ENCODE results near the gene MAP10.
"Not testable (repeated sequence)": the region's sequence is repeated elsewhere in the genome, so short reads cannot be mapped to it uniquely, and the experiment has no call there.

MAP10 gene, protein sequence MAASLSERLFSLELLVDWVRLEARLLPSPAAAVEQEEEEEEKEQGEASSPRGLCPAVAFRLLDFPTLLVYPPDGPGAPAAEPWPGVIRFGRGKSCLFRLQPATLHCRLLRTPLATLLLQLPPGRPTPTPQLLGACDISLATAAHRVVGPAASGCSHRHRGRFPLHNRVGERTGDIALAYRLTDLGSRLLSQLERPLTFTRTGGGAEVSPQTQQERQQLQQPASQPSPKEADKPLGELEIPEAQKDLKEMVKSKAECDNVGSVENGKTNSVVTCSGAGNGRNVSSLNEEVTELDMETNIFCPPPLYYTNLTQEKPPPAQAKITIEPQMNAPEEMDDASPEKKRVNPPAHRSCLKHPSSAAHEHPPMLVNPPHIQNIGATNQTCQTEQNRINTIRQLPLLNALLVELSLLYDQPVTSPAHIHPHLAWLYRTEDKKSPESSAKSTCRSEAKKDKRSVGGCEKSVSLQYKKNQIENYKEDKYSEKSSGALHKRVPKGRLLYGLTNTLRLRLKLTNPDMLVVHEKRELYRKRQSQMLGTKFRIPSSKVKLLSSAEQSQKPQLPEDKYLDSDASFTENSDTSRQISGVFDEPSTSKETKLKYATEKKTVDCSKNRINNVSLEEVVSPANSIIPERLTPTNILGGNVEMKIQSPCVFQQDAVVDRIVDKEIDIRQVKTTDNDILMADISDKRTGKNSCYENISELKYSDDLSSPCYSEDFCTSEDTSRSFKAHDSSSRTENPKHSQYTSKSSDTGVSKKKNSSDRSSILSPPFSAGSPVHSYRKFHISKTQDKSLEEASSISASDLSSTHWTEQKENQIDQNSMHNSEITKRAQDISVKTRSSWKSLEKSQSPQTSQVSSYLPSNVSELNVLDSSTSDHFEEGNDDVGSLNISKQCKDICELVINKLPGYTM

DNA sequence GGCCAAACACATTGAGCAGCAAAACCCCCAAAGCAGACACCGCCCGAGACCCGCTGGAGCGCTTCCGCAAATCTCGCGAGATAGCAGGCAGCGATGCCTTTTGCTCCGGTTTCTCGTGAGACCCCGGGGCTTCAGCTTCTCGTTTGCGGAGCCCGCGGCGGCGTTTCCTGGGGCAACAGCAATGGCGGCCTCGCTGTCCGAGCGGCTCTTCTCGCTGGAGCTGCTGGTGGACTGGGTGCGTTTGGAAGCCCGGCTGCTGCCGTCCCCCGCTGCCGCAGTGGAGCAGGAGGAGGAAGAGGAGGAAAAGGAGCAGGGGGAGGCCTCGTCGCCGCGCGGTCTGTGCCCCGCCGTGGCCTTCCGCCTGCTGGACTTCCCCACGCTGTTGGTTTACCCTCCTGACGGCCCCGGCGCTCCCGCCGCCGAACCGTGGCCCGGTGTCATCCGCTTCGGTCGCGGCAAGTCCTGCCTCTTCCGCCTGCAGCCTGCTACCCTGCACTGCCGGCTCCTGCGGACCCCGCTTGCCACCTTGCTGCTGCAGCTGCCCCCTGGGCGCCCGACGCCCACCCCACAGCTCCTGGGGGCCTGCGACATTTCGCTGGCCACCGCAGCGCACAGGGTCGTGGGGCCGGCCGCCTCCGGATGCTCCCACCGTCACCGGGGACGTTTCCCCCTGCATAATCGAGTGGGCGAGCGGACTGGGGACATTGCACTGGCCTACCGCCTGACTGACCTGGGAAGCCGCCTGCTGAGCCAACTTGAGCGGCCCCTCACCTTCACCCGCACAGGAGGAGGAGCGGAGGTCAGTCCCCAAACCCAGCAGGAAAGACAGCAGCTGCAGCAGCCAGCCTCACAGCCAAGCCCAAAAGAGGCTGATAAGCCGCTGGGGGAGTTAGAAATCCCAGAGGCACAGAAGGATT is at the start of gene MAP10:
TSS of gene MAP10 (plus strand) at position 148 of the 917 bp plus-strand sequence. CDS start at position 182, 34 bp downstream.
- DNase-seq: peak in 12 of 14 donors; percentile 13 to 79 (median 44)

DNA sequence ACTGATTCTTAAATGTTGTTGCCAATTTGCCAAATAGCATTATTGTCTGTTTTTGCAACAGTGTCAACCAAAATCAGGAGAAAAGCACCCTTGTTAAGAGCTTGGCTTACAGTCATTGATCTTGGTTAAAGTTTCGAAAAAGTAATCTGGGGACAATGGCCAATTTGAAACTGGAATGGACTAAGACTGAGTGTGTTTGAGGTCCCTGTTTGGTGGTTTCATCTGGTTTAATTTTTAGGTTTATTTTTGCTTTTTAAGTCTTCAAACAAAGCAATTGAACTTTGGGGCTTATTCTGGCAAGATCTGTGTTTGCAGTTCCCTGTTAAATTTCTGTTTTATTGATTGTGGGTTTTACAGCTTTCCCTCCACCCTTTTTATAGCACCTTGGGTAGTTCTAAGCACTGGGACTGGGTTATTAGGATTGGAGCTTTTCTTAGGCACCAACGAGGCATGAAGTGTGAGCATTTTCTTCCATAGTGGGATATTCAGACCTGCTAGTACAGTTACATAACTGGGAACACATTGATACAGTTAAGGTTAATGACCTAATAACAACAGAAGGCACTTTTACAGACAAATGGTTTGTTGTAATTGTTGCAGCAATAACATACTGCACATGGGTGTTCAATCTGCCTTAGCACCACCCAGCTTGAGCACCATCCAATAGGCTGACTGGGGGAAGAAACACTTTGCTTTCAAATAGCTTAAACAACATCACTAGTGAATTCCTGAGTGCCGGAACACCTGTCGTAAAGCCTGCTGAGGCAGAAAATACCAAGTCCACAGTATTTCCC is 40.6 kb upstream of the MAP10 start:
- DNase-seq: no peak

DNA sequence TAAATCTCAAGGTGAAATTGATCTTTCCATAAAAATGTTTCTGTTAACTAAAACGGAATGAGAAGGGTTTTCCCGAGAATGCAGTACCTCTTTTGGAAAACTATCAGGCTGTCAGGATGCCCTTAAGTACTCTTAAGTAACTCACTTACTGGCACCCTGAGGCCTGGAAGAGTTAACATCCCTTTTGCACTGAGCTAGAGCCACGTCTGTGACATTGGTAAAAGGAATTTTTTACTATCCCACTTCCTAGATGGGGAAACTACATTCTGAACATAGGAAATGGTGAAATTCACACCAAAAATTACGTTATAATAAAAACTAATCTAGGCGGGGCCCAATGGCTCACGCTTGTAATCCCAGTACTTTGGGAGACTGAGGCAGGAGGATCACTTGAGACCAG is 39.7 kb upstream of the MAP10 start:
- DNase-seq: no peak

DNA sequence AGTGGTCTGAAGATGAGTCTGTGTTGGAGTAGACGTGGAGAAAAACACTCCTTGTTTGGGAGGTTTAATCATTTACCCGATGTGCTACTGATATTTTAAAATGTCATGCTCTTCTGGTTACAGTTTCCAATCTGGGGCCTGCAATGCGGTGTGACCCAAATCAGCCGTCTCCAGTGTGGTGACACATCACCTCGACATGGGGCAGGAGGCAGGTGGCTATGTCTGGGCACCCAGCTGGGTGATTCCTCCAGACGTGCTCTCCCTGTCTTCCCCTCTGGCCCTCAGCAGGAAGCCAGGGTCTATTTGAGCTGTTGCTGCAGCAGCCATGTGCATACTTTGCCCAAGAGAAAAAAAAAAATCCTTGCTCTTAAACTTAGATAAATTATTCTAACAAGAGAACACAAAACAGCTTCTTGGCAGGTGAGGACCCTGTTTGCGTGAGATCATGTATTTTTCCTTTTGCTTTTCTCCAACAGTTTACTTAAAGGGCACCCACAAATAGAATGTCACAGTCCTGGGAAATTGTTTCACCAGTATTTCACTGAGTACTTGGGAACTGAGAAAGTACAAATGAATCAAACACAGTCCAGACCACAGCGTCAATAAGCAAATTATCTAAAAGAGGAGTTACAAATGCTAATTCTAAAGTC is 38.9 kb upstream of the MAP10 start:
- DNase-seq: peak in 1 of 14 donors; percentile 23

DNA sequence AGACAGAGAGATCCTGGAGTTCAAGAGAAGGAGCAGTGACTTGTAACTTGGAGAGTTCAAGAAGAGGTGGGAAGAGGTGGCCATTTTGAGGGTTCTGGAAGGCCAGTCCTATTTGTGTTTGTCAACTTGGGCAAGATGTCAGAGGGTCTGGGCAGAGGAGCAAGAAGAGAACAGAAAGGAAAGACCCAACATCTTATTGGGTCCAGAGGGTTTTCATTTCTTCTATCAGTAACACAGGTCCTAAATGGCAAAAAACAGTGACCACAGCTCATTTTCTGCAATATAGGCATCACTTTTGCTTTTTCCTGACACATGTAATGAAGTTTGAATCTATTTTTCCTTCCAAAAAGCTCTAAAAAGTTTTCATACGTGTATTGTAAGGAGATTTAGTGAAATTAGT is 38.3 kb upstream of the MAP10 start:
- no peak for DNase-seq

DNA sequence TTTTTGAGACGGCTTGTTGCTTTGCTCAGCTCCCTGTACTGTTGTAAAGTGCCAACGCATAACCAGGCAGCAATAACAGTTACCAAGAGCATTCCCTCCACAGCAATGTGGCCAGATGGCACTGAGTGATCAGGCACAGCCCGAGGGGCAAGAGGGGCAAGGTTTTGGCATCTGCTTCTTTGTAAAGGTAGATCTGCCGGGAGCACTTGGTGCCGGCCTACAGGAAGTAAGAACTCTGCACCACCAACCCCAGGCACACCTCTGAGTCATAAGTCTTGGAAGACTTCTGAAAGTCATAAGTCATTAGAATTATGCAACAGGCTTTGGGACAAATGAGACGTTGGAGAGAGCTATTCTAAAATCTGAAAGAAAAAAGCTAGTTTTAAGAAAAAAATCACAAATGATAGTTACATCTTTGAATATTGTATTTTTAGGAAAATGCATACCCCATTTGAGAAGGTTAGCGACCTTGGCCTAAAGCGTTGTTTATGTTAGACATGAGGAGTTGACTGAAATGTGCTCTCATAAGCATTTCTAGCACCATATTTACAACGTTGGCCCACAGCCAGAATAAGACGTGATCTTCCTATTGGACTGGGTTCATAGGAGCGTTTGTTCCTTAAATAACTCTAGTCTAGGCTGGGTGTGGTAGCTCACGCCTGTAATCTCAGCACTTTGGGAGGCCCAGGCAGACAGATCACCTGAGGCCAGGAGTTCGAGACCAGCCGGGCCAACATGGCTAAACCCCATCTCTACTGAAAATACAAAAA is 37.7 kb upstream of the MAP10 start:
- DNase-seq: peak in 1 of 14 donors; percentile 5

DNA sequence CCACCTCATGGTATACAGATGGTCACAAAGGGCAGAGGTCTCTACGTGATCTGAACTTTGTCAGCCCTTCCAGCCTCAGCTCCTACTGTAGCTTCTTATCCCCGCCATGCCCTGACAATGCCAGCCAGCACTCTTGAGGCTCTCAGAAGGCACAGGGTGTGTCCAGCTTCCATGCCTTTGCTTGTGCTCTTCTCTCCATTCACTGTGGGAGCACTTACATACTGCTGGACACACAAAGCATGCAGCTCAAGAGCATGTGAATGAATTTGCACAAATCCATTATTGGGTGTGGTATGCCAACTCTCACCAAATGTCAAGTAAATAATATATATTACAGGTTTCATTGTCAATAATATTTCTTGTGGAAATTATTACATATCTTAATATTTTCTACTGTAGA is 36.4 kb upstream of the MAP10 start:
- no peak for DNase-seq

DNA sequence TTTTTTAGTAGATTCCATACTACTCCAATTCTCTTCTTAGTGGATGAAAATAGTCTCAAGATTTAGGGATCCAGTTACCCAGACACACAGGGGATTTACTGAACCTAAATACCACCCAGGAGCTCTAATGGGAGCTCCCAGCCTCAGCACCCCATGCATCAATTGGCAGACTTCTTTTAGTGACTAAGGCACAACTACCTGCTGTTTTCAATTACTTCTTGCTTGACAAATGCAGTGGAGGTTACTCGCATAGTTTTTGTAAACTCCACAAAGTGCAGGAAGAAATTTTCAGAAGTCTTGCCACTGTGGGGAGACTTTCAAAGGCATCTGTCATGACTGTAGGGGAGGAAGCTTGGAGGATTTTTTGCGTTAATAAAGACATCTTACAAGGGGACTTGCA is 35.5 kb upstream of the MAP10 start:
- DNase-seq: no peak

DNA sequence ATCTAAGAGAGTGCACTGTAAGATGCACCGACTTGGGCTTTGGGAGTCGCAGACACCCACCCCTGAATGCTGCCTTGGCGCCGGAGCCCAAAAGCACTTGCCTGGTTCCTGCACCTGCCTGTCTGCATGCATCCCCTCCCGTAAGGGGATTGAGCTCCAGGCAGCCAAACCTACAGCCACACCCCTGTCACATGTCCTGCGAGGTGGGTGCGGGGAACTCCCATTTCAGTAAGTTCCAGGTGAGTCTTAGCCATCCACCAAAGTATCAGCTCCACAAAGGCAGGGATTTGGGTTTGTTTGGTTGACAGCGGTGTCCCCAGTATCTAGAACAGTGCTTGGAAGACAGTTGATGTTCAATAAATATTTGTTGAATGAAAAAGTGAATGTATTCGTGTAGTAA is 31.5 kb upstream of the MAP10 start:
- DNase-seq: no peak

DNA sequence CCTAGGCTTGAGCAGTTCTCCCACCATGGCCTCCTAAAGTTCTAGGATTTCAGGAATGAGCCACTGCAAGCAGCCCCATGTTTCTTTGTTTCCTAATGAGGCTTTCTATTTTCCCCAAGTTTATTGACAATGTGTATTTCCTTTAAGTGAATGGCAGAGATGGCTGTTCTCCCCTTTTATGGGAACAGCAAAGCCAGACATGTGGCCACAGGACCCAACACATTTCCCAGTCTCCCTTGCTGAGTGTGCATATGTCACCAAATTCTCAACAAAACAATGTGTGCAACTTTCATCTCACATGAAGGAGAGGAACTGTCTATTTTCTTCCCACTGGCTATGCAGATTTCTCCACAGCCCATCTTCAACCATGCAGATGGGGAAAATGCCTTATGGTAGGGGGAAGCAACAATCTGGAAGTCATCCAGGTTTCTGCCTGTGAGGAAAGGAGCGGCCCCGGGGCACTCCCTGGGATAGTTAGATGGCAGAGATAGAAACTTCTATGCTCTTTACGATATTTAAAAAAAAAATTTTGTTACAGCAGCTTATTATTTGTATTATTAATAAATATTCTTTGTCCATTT is 28.6 kb upstream of the MAP10 start:
- no peak for DNase-seq

DNA sequence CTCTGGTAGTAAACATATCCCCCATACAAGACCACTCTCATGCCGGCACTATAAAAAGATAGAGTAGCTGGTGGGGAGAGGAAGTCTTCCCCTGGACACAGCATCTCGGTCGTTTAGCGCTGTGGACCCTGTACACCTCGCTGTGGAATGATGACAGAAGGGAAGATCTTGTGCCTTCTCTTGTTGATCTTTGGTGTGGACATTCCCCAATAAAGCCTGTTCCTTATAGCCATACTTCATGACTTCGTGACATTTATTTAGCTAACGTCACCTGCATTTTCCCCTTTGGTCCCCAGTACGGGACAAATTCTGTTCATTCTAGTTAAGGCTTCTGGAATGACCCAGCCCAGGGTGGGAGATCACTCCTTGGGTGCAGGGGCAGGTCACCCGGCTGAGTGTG is 24.9 kb upstream of the MAP10 start:
- no peak for DNase-seq

DNA sequence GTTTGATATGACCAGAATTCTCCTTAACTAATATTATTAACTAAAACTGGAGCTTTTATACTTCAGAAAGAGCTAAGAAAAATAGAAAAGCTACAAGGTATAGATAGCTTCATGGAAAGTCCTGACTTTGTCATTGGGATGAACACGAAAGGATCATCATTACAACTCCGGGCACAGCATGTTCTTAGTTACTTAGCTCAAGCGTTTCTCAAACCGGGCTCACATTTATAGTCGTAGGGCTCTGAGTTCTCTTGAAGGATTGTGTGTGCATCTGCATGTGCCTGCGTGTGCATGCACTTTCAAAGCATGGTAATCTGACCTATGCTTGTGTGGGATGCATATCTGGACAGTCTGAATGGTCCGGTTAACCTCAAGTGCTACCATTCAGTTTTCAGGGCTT is 20.4 kb upstream of the MAP10 start:
- no peak for DNase-seq

DNA sequence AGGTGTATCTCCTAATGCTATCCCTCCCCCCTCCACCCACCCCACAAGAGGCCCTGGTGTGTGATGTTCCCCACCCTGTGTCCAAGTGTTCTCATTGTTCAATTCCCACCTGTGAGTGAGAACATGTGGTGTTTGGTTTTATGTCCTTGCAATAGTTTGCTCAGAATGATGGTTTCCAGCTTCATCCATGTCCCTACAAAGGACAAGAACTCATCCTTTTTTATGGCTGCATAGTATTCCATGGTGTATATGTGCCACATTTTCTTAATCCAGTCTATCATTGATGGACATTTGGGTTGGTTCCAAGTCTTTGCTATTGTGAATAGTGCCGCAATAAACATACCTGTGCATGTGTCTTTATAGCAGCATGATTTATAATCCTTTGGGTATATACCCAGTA is 19.6 kb upstream of the MAP10 start:
- not testable (repeated sequence) for DNase-seq

DNA sequence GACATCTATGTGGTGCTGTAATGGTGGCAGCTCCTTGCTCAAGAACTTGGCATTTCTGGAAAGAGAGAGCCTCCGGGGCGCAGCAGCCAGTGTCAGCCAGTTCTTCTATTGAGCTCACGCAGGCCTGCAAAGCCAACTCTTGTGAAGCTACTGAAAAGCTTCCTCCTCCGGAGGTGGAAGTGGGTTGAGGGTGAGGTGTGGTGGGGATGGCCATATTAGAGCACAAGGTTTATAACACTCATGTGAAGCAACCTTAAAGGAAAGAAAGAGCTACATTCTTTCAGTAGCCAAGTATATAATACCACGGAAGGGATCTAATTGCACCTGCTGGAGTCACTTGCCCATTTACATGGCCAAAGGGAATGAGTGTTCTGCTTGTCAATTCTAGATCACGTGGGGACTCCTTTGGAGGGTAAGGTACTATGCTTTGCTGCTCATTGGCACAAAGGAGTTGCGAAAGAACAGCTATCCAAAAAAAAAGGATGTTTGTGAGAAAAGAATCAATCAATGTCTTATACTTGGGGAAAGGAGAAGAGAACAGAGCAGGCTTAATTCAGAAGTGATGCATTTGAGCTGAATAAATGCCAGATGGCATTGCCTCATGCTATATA is 18.3 kb upstream of the MAP10 start:
- no peak for DNase-seq

DNA sequence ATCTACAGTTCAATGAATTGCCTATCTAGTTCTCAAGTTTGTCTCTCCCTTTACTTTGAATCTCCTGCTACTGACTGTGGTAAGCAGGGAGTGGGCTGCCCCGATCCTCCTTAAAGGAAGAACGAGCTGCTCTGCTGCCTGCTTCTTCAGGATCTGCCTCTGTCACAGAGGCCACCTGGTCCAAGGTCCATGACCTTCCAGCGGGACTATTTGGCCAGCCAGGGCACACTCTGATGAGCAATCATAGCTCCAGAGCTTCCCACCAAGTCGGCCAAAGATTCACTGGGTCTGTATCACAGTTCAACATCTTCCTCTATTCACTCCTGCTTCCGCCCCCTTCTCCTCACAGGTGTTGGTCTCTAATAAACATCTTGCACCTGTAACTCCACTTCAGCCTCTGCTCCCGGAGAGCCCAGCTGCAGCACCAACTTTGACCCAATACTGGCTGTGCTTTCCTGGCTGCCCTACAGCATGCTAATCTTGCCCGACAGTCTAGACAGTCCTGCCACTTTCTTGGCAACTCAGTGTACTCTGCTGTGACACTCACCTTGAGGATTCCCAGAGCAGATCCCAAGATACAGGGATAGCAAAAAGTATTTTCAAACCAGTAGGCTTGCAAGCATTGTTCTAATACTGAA is 16.9 kb upstream of the MAP10 start:
- DNase-seq: no peak

DNA sequence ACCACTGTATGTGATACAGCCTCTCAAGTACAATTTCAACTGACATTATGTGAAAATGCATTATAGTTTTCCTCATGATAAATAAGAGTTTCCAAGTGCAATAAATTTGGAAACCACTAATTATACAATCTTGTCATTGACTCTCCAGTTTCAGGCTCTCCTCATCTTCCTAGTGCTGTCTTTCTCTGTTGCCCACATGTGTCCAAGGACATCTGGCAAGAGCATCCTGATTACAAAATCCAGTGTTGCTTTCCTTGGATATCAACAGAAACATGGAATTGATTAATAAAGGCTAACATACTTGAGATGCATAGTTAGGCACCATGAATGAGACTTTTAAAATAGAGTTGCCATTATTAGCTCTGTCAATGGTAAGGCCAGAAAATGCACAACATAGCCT is 15.6 kb upstream of the MAP10 start:
- no peak for DNase-seq

DNA sequence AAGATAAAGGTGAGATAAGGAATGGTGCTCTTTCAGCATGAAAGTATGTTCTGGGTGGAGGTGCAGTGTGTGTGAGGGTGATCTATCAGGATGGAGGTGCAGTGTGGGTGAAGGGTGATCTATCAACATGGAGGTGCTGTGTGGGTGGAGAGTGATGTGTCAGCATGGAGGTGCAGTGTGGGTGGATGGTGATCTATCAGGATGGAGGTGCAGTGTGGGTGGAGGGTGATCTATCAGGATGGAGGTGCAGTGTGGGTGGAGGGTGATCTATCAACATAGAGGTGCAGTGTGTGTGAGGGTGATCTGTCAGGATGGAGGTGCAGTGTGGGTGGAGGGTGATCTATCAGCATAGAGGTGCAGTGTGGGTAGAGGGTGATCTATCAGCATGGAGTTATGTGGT is 12.3 kb upstream of the MAP10 start:
- no peak for DNase-seq

DNA sequence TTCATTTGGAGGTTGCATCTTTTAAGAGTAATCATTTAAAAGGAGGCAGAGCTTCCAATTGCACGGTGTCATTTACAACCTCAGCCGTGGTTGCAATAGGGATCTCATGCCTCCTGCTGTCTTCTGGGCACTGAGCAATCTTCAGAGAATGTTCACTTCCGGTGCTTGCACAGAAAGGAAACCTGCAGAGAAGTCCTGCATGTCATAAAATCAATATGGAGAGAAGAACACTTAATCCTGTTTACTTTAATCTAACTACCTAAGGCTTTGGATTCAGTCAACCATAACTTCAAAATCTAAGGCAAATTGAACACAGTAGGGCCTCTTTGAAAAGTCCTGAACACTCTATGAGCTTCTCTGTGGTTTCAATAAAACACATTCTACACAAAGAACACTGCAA is 11.3 kb upstream of the MAP10 start:
- no peak for DNase-seq

DNA sequence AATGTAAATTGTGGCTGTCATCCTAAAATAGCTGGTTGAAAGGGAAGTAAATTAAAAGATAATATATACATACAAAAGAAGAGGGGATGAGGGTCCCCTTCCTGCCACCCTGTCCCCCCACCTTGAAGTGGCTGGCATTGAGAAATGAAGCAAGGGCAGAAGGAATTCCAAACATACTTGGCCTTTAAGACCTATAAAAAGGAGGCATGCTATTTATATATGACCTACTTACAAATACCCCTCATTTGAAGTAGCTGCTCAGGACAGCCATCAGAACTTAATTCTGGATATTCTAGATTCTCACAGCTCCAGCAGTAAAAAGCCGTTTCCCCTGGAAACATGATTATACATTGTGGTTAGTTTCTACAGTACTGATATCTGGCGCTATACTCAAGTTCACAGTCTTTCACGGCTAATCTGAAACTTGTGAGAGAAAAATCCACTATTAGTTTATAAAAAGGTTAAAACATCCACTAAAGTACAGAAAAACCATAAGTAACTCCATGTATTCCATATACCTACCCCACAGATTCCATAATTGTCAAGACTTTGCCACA is 9.6 kb upstream of the MAP10 start:
- no peak for DNase-seq

Measured in C1 segment of cervical spinal cord (tissue), 14 donors.